Germinal center (tissue), 1 donor: ENCODE data around the gene SHC1.

Experiments
- DNase-seq: peaks from one replicate; pipeline ENCODE4 v3.0.0; 2012; ENCODE audit warnings: mixed read lengths, low spot score

SHC1 gene

GRCh38 chr1:154956544-154956941 lies 14.0 kb downstream of the SHC1 start:
- DNase-seq: no peak

DNA sequence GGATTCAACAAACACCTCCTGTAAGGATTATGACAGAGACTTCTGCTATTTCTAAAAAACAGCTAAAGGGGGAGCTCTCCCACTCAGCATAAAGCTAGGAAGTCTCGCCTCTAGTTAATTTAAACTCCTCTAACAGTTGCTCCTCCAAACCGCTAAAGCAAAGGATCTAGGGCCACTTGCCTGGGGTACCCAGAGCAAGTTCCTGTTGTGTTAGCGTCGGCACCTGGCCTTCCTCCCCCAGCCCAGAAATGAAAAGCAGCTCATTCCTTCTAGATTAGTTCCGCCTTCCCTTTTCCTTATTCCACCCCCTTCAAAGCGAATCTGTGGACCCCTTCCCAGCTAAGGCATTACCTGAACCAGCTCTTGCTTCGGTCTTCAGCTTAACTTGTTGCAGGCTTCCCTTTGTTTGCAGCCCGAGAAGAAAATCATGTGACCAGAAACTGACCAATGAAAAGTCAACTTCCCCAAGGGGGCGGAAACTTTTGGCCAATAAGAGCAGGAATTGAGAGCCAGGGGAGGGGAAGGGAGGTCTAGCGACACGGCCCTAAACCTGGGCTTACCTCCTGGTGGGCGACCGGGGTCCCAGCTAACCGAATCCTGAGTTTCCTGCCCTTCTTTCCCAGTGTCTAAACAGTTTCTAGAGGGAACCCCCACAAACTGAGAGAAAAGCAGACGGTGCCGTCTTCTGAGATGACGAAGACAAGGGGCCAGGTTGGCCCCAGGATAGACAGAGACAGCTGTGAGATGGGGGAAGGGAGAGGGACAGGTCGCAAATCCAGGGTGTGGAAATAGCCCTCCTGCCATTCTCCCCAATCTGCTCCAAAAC lies 14.6 kb downstream of the SHC1 start, which contains the start of gene PBXIP1:
PBXIP1 (minus strand) TSS at position 382 of the 826 bp plus-strand sequence. CDS start 2,378 bp downstream, outside the sequence.
- DNase-seq: peak; percentile 96

DNA sequence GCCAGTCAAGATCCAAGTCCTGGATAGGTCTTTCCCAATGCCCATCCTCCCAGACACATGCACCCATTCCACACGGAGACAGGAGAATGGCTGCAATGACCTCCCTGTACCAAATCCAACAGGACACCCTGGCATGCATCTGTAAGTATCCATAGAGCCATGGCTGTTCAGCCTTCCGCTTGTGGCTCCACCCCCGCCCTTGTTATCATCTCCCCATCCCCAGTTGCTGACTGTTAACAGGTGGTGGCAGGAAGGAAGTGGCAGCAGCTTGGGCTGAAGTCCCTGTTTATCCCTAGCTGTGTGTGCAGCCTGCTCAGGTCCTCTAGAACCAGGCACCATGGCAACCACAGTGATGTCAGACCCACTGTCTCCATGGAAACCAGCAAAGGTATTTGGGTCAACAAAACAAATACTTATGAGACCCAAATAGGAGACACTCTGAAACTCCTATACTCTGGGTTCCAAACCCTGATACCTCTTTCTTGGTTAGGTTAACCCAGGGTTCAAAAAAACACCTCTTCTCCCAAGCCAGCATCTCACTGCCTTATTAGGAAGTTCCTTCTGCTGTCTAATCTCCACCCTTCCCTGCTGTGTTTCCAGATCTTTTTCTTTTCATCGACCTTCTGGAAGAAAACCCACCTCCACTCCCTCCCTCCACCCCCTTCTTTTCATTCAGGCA lies 15.4 kb downstream of the SHC1 start:
- peak; percentile 85 for DNase-seq

DNA sequence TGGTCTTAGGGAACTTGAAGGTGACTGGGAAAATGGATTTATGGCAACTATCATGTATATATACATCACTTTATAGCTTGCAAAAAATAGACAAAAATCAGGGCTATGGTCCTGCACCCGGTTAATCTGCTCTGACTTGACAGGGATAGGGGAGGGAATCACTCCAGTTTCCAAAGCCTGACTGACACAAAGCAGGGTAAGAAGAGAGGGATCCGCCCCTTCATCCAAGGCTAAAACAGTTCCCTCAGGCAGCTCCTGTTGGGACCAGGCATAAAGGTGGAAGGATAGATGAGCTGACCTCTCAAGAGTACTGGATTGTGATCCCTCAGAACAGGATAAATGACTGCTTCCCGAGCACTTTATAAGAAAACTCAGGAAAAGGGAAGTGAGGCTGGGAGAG lies 16.0 kb downstream of the SHC1 start:
- DNase-seq: no peak

- DNase-seq: no peak
These were observed 16.9 kb downstream of the SHC1 start for GRCh38 chr1:154953611-154954038.

DNA sequence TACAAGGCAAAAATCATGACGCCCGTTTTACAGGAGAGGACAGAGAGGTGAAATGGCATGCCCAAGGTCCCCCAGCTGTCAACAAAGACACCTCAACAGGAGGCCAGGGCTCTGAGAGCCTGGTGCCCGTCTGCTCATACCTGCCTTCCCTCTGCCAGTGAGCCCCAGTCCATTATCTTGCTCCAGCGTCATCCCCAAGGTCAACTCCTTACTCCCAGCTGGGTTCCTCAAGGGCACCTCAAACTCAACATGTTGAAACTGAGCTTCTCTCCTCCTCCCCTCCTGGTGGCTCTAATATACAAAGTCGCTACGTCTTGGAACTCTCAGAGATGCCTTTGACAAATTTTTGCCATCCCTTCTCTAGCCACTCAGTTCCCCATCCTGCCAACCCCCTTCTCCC lies 17.9 kb downstream of the SHC1 start:
- DNase-seq: no peak

GRCh38 chr1:154951901-154952657 lies 18.5 kb downstream of the SHC1 start:
- DNase-seq: peak; percentile 71

DNA sequence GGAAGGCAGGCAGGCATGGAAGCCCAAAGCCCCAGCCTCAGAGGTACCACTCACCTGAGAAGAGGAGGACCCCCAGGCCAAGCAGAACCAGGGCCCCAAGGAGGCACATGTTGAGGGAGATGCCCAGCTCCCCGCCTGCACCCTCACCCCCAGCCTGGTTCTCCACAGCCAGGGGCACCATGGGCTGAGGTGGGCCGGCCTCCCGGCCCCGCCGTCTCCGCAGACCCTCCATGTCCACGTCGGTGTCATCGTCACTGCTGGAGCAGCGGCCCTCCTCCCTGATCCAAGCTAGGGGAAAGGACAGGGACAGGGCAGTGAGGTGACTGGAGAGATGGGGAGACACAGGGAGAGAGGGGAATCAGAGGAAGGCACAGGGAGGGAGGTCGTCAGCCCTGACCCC lies 22.5 kb downstream of the SHC1 start:
- no peak for DNase-seq

DNA sequence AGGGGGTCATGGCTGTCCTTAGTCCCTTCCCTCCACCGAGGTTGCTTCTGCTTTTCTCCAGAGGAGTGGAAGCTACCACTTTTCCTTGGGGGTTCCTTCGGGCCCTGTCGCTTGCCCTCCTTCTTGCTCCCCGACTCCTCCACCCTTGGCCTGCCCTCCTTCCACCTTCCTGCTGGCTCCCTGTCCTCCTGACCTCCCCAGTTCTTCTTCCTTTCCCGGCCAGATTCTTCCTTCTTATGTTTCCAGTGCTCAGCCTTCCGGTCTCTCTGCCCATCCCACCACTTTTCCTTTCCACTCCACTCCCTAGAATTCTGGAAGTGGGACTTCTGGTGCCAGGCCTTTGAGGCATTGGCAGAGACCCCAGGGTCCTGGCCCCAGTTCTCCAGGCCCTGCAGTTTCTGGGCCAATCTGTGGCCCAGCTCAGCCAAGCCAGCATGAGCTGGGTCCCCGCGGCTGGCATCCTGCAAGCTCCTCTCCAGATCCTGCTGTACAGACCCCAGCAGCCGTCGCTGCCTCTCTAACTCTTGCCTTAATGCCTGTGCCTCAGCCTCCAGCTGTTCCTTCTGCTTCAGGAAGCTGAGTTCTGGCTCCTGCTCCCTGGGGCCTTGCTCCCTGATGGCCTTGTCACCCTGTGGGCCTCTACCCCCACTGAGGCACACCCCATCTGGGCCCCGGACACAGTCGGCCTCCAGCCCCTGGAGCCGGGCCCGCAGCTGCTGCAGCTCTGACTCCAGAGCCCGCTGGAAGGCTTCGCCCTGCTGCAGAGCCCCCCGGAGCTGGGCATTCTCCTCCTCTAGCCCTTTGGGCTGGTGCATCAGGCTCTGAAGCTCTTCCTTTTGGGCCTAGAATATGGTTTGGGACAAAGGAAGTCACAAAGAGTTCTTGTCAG lies 24.3 kb downstream of the SHC1 start:
- DNase-seq: no peak

GRCh38 chr1:154945160-154945961 lies 25.2 kb downstream of the SHC1 start:
- no peak for DNase-seq

GRCh38 chr1:154944401-154945159 lies 26.0 kb downstream of the SHC1 start:
- no peak for DNase-seq

- DNase-seq: peak; percentile 56
These were observed 26.7 kb downstream of the SHC1 start for GRCh38 chr1:154943649-154944400.

- DNase-seq: no peak
These were observed 29.1 kb downstream of the SHC1 start for GRCh38 chr1:154941333-154942013.

DNA sequence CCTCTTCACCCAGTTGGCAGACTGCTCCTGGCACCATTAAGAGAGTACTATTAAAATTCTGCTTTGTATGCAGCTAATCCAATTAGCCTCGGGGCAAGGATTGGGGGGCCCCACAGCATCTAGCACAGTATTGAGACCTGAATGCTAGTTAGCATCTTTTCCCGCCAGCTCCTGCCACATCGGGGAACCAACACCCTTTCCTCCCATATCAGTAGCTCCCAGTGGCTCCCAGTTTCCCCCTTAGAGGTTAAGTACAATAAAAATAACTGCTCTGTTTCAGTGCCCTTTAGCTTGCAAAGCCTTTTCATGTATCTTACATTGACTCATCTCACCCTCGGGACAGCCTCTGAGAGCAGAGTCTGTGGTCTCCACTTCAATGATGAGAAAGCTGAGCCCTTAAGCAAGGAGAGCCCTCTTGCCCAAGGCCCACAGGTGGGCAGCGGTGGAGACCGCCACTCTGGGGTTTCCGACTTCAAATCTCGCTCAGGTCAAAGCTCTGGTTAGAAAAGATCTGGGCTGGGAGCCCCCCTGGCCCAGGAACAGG lies 29.8 kb downstream of the SHC1 start:
- DNase-seq: no peak

DNA sequence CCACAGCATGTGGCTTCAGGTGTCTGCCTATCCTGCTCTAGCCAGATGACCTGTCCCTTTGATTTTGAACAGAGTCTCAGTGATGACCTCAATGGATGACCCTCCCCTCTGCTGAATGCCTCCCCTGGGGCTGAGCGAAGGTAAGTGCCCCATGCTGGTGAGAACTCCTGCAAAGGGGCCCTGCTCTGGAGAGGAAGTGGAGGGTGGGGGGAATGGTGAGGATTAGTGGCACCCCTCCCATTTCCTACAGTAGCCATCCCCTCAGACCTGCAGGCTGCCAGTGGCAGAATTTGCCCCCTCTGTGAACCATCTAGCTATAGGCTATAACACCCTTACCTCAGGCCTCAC lies 30.4 kb downstream of the SHC1 start:
- DNase-seq: no peak

DNA sequence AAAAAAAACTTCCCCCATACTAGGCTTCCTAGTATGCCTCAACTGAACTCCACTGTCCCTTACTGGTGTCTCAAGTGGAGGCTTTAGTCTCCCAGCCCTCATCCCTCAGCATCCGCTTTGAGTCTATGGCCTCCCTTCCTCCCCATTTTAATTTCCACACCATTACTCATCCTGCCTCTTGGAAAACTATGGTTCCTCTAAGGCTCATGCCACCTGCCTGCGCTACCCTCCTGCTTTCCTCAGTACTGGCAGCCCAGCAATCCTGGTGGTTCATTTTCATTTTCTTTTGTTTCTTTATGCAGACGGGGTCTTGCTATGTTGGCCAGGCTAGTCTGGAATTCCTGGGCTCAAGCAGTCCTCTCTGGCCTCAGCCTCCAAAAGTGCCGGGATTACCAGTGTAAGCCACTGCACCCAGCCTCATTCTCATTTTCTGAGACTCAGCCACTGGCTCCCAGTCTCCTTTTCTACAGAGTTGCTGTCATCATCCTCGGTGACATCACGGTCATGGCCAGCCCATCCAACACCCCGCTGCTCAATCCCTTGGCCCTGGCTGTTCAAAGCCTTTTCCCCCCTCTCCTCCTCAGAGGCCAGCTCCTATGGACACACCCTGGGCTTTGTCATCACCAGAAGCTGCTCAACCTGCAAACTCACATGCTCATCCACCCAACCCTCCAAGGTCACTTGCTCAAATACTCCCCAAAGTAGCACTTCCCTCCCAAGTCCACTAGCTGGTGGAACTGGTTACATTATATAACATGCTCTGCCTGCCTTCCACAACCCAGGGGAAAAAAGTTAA lies 31.7 kb downstream of the SHC1 start:
- no peak for DNase-seq

- DNase-seq: no peak
These were observed 32.6 kb downstream of the SHC1 start for GRCh38 chr1:154937988-154938386.
